Liver (tissue), 3 donors: ENCODE data around the gene MAB21L2.

Experiments used
- ATF3 ChIP-seq: IDR thresholded peaks from 2 replicates; pipeline ENCODE4 v1.6.1; 2016; ENCODE audit warnings: antibody characterized with exemption
- CTCF ChIP-seq: fragments of 150-350 bp; IDR thresholded peaks from 2 replicates; pipeline ENCODE4 v1.5.1; 2017; ENCODE audit warnings: improper control_type of control experiment, low read depth, low read length; ENCODE audit not compliant: missing input control
- MAX ChIP-seq: IDR thresholded peaks from 2 replicates; pipeline ENCODE4 v1.6.1; 2016; ENCODE audit warnings: antibody characterized with exemption
- donor health status: healthy.
- donor health status: healthy.

- TF ChIP-seq CTCF (no peak), ATF3 (no peak), MAX (no peak)
These were observed 6.4 kb downstream of the MAB21L2 start for GRCh38 chr4:150588316-150588715.
